ENCODE data around the gene TWF2.

- TF ChIP-seq POLR2AphosphoS5 (IDR thresholded peaks at IDR 0.05; ENCODE audit: borderline replicate concordance, low read depth, low read length) (no peak), EZH2 (IDR thresholded peaks at IDR 0.05) (no peak)
Measured at GRCh38 chr3:52227117-52227516, 11.8 kb downstream of the TWF2 start.

All from SK-N-MC (cell line).